ENCODE measurements around the gene PGBD1. TPM values are rescaled to one million over a fixed set of nuclear protein-coding genes. Genes with fewer than 3 reads are reported as not detected.

PGBD1 gene
- total and polyA plus RNA-seq, 10 of the 15 experiments (the other 5 are each of a cell fraction or from before 2014, with no cell fraction given): 1.9 to 4.9 (median 3.8) TPM

- peak; percentile 86 for TF ChIP-seq ZNF687 (IDR thresholded peaks at IDR 0.05)
- TF ChIP-seq ESRRA (IDR thresholded peaks at IDR 0.05; ENCODE audit: low read length): no peak
- peak; percentile 7; the same call in 1 of the 2 replicates for TF ChIP-seq SPI1 (IDR thresholded peaks at IDR 0.05; ENCODE audit: borderline replicate concordance, insufficient read depth, low read depth, low read length)
- TF ChIP-seq BCL11A (IDR thresholded peaks at IDR 0.05; ENCODE audit: low read depth, low read length): peak; percentile 53; the same call in 1 of the 2 replicates
- TF ChIP-seq JUNB (IDR thresholded peaks at IDR 0.05): peak; percentile 4; the same call in 1 of the 2 replicates
- TF ChIP-seq NR2C1 (IDR thresholded peaks at IDR 0.05): no peak
- TF ChIP-seq EED (IDR thresholded peaks at IDR 0.05; ENCODE audit: low read depth): peak; percentile 47
- peak; percentile 67 for TF ChIP-seq CREB1 (IDR thresholded peaks at IDR 0.05; ENCODE audit: low read depth)
- no peak for TF ChIP-seq KAT2A (conservative IDR thresholded peaks at IDR 0.05; ENCODE audit: control insufficient read depth, low read depth, low read length)
- no peak for TF ChIP-seq STAT1 (conservative IDR thresholded peaks at IDR 0.05)
- TF ChIP-seq MTA2 (IDR thresholded peaks at IDR 0.05; ENCODE audit: low read depth): 0 out of 2 replicates have a peak, but pooled peaks have one; percentile 8
- TF ChIP-seq MEF2A (IDR thresholded peaks at IDR 0.05; ENCODE audit: insufficient read depth, low read depth, low read length): peak; percentile 19; the same call in 1 of the 2 replicates
- TF ChIP-seq, protein P1, sequence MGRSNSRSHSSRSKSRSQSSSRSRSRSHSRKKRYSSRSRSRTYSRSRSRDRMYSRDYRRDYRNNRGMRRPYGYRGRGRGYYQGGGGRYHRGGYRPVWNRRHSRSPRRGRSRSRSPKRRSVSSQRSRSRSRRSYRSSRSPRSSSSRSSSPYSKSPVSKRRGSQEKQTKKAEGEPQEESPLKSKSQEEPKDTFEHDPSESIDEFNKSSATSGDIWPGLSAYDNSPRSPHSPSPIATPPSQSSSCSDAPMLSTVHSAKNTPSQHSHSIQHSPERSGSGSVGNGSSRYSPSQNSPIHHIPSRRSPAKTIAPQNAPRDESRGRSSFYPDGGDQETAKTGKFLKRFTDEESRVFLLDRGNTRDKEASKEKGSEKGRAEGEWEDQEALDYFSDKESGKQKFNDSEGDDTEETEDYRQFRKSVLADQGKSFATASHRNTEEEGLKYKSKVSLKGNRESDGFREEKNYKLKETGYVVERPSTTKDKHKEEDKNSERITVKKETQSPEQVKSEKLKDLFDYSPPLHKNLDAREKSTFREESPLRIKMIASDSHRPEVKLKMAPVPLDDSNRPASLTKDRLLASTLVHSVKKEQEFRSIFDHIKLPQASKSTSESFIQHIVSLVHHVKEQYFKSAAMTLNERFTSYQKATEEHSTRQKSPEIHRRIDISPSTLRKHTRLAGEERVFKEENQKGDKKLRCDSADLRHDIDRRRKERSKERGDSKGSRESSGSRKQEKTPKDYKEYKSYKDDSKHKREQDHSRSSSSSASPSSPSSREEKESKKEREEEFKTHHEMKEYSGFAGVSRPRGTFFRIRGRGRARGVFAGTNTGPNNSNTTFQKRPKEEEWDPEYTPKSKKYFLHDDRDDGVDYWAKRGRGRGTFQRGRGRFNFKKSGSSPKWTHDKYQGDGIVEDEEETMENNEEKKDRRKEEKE (IDR thresholded peaks at IDR 0.05): no peak
- TF ChIP-seq PML (IDR thresholded peaks at IDR 0.05; ENCODE audit: low read length): 0 out of 2 replicates have a peak, but pooled peaks have one; percentile 22
- no peak for TF ChIP-seq RBBP5 (conservative IDR thresholded peaks at IDR 0.05)
- TF ChIP-seq YY1 (IDR thresholded peaks at IDR 0.05; ENCODE audit: low read depth, low read length): peak; percentile 92
- no peak for TF ChIP-seq TAF1 (IDR thresholded peaks at IDR 0.05; ENCODE audit: borderline replicate concordance, low read depth, low read length)
- TF ChIP-seq E4F1 (IDR thresholded peaks at IDR 0.05; ENCODE audit: borderline replicate concordance, partially characterized antibody): no peak
- TF ChIP-seq IKZF2 (IDR thresholded peaks at IDR 0.05): peak; percentile 58 to 63; a peak in 2 of 4 replicates
- TF ChIP-seq BHLHE40 (IDR thresholded peaks at IDR 0.05; ENCODE audit: borderline replicate concordance in 1 of 2, low read depth in 2 of 2, low read length in 1 of 2): 0 out of 4 replicates have a peak, but pooled peaks of 1 of the 2 experiments have one; percentile 17
- TF ChIP-seq CREM (IDR thresholded peaks at IDR 0.05; ENCODE audit: low read depth): peak; percentile 27
These were observed 55.1 kb downstream of the PGBD1 start (continued) for GRCh38 chr6:28336284-28337120.
